Neural progenitor cell (in vitro differentiated cells): ENCODE results near the gene NCOA1. TPM values are rescaled to one million over a fixed set of nuclear protein-coding genes. Genes with fewer than 3 reads are reported as not detected.
A peak's percentile ranks its signal among the peaks of the same experiment; 100 is the strongest.
"Not testable (repeated sequence)": the region's sequence is repeated elsewhere in the genome, so short reads cannot be mapped to it uniquely, and the experiment has no call there.

Experiments
- DNase-seq: peaks from one replicate; pipeline ENCODE4 v3.0.0-alpha.2; 2016; ENCODE audit warnings: low spot score
- H2AFZ ChIP-seq: fragments of 200-600 bp; sonication (generic); replicated peaks from 2 replicates; pipeline ENCODE4 v1.6.1; 2016; ENCODE audit warnings: antibody characterized with exemption
- H3F3A ChIP-seq: fragments of 200-600 bp; sonication (generic); 2 replicates; pipeline ENCODE4 v1.6.1; 2016; ENCODE audit warnings: antibody characterized with exemption, low read depth
- H3K27ac ChIP-seq: fragments of 200-600 bp; sonication (generic); 2 replicates; pipeline ENCODE4 v1.5.1; 2016; ENCODE audit warnings: mild to moderate bottlenecking
- H3K27me3 ChIP-seq: fragments of 200-600 bp; sonication (generic); 2 replicates; pipeline ENCODE4 v1.6.1; 2016; ENCODE audit warnings: mild to moderate bottlenecking, moderate library complexity
- H3K36me3 ChIP-seq: fragments of 200-600 bp; sonication (generic); 2 replicates; pipeline ENCODE4 v1.5.1; 2016
- H3K4me1 ChIP-seq: fragments of 200-600 bp; sonication (generic); 2 replicates; pipeline ENCODE4 v1.6.1; 2016; ENCODE audit warnings: mixed run types
- H3K4me2 ChIP-seq: fragments of 200-600 bp; sonication (generic); 2 replicates; pipeline ENCODE4 v1.6.1; 2016
- H3K4me3 ChIP-seq: fragments of 200-600 bp; sonication (generic); 2 replicates; pipeline ENCODE4 v1.5.1; 2016
- H3K79me2 ChIP-seq: fragments of 200-600 bp; sonication (generic); 2 replicates; pipeline ENCODE4 v1.6.1; 2016; ENCODE audit warnings: low read depth
- H3K9ac ChIP-seq: fragments of 200-600 bp; sonication (generic); 2 replicates; pipeline ENCODE4 v1.6.1; 2016
- H3K9me3 ChIP-seq: fragments of 200-600 bp; sonication (generic); 2 replicates; pipeline ENCODE4 v1.5.1; 2016; ENCODE audit warnings: low read depth
- H4K20me1 ChIP-seq: fragments of 200-600 bp; sonication (generic); 2 replicates; pipeline ENCODE4 v1.6.1; 2016; ENCODE audit warnings: low read depth
- H3K27ac Mint-ChIP-seq: 3 replicates; pipeline ENCODE4 v1.8.0; 2021; ENCODE audit warnings: mixed read lengths
- H3K27me3 Mint-ChIP-seq: 2 replicates; pipeline ENCODE4 v1.8.0; 2022; ENCODE audit warnings: low read depth, mild to moderate bottlenecking, inconsistent platforms, moderate library complexity, mixed read lengths; ENCODE audit not compliant: insufficient read depth
- H3K36me3 Mint-ChIP-seq: 3 replicates; pipeline ENCODE4 v1.8.0; 2021; ENCODE audit warnings: mixed read lengths
- H3K4me1 Mint-ChIP-seq: 3 replicates; pipeline ENCODE4 v1.8.0; 2021; ENCODE audit warnings: mixed read lengths
- H3K4me3 Mint-ChIP-seq: 3 replicates; pipeline ENCODE4 v1.8.0; 2021; ENCODE audit warnings: mild to moderate bottlenecking, moderate library complexity, mixed read lengths
- H3K9me3 Mint-ChIP-seq: 3 replicates; pipeline ENCODE4 v1.8.0; 2020; ENCODE audit warnings: mixed read lengths
- EZH2 ChIP-seq: fragments of 200-600 bp; sonication (generic); IDR thresholded peaks from 2 replicates; pipeline ENCODE4 v1.6.1; 2017; ENCODE audit warnings: antibody characterized with exemption, mild to moderate bottlenecking, moderate library complexity
- EZH2phosphoT487 ChIP-seq: fragments of 200-600 bp; sonication (generic); IDR thresholded peaks from 2 replicates; pipeline ENCODE4 v1.6.1; 2017; ENCODE audit warnings: antibody characterized with exemption
- total RNA-seq: library from RNA; depleted of rRNA; stranded (reverse); fragments of >200 nt; gene quantifications from 2 replicates; pipeline ENCODE4 v1.2.3, GENCODE V29; 2015; ENCODE audit warnings: low replicate concordance
- TF ChIP-seq, protein P1 (sequence below): fragments of 200-600 bp; sonication (generic); IDR thresholded peaks from 2 replicates; pipeline ENCODE4 v1.5.1; 2017; ENCODE audit warnings: antibody characterized with exemption, mild to moderate bottlenecking

The NCOA1 gene
- total RNA-seq, 1 donor from 2014 or later: 29.3 TPM

- peaks cover 92% of the 10 kb centered on the region for H3K79me2 ChIP-seq
- peaks cover 37% of the 10 kb centered on the region for H3K9me3 Mint-ChIP-seq
- H3F3A ChIP-seq, H3K27me3 Mint-ChIP-seq, H3K27ac ChIP-seq, H4K20me1 ChIP-seq, H3K4me2 ChIP-seq, H3K4me1 ChIP-seq, H3K9me3 ChIP-seq, DNase-seq, H3K27me3 ChIP-seq, H2AFZ ChIP-seq, H3K4me1 Mint-ChIP-seq, H3K4me3 ChIP-seq, H3K9ac ChIP-seq, H3K27ac Mint-ChIP-seq: not testable (repeated sequence)
- H3K36me3 ChIP-seq: peaks cover 41% of the 10 kb centered on the region
- H3K4me3 Mint-ChIP-seq: peak overlapping the region; percentile 55
- H3K36me3 Mint-ChIP-seq: peaks cover 66% of the 10 kb centered on the region
Observed at GRCh38 chr2:24805811-24806660, 315.0 kb downstream of the NCOA1 start.

GRCh38 chr2:24806661-24807036 is 315.6 kb downstream of the NCOA1 start:
- Histone ChIP-seq H3K27me3 (no peaks in the 10 kb centered on the region), H3F3A (no peaks in the 10 kb centered on the region), H3K27ac (no peak overlapping the region), H3K79me2 (peaks cover 92% of the 10 kb centered on the region), H3K9me3 (no peaks in the 10 kb centered on the region), H3K4me1 (no peaks in the 10 kb centered on the region), H4K20me1 (no peaks in the 10 kb centered on the region), H2AFZ (no peak overlapping the region), H3K4me2 (no peak overlapping the region), H3K4me3 (no peak overlapping the region), H3K36me3 (peaks cover 38% of the 10 kb centered on the region), H3K9ac (no peak overlapping the region)
- TF ChIP-seq EZH2: no peak
- no peak for TF ChIP-seq EZH2phosphoT487
- TF ChIP-seq, protein P1, sequence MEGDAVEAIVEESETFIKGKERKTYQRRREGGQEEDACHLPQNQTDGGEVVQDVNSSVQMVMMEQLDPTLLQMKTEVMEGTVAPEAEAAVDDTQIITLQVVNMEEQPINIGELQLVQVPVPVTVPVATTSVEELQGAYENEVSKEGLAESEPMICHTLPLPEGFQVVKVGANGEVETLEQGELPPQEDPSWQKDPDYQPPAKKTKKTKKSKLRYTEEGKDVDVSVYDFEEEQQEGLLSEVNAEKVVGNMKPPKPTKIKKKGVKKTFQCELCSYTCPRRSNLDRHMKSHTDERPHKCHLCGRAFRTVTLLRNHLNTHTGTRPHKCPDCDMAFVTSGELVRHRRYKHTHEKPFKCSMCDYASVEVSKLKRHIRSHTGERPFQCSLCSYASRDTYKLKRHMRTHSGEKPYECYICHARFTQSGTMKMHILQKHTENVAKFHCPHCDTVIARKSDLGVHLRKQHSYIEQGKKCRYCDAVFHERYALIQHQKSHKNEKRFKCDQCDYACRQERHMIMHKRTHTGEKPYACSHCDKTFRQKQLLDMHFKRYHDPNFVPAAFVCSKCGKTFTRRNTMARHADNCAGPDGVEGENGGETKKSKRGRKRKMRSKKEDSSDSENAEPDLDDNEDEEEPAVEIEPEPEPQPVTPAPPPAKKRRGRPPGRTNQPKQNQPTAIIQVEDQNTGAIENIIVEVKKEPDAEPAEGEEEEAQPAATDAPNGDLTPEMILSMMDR: no peak
- Mint-ChIP-seq H3K36me3 (peaks cover 61% of the 10 kb centered on the region), H3K27me3 (peaks cover 2% of the 10 kb centered on the region), H3K4me1 (no peaks in the 10 kb centered on the region), H3K4me3 (no peak overlapping the region), H3K27ac (no peak overlapping the region), H3K9me3 (peaks cover 35% of the 10 kb centered on the region)
- no peak for DNase-seq

GRCh38 chr2:24809316-24810007 is 318.4 kb downstream of the NCOA1 start:
- H3K27me3 ChIP-seq: no peaks in the 10 kb centered on the region
- no peaks in the 10 kb centered on the region for H4K20me1 ChIP-seq
- no peak overlapping the region for H3K9ac ChIP-seq
- peaks cover 36% of the 10 kb centered on the region for H3K36me3 ChIP-seq
- peaks cover 20% of the 10 kb centered on the region for H3K9me3 Mint-ChIP-seq
- no peak overlapping the region for H3K4me2 ChIP-seq
- no peaks in the 10 kb centered on the region for H3K9me3 ChIP-seq
- peaks cover 2% of the 10 kb centered on the region for H3K27me3 Mint-ChIP-seq
- H3K27ac Mint-ChIP-seq: no peak overlapping the region
- H3K4me3 ChIP-seq: no peak overlapping the region
- no peak overlapping the region for H2AFZ ChIP-seq
- H3K27ac ChIP-seq: no peak overlapping the region
- H3K4me3 Mint-ChIP-seq: no peak overlapping the region
- no peaks in the 10 kb centered on the region for H3K4me1 ChIP-seq
- peaks cover 96% of the 10 kb centered on the region for H3K79me2 ChIP-seq
- H3K4me1 Mint-ChIP-seq: no peaks in the 10 kb centered on the region
- TF ChIP-seq, protein P1: no peak
- TF ChIP-seq EZH2phosphoT487: no peak
- no peak for TF ChIP-seq EZH2
- H3K36me3 Mint-ChIP-seq: peaks cover 56% of the 10 kb centered on the region
- no peaks in the 10 kb centered on the region for H3F3A ChIP-seq
- no peak for DNase-seq

DNA sequence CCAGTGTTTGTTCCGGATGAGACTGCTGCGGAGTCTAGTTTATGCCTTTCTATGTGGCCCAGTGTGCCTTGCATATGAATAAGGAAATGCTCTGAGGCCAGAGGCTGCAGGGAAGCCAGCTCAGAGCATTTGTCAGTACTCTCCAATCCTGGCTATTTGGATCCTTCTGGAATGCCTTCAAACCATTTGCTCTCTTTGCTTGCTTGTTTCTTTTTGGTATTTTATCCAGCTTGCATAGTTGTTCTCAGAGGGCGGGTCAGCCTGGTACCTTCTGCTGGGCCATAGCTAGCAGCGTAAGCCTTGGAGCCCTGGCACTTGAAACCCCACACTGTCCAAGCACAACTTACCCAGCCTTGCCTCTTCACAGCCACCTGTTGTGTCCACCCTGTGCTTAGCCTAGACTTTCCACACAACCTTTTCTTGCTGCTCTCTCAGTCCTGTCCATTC is 322.7 kb downstream of the NCOA1 start:
- H3K27ac Mint-ChIP-seq: no peak overlapping the region
- DNase-seq: no peak
- Histone ChIP-seq H3K79me2 (peaks cover 65% of the 10 kb centered on the region), H3K27me3 (no peaks in the 10 kb centered on the region), H4K20me1 (peaks cover 4% of the 10 kb centered on the region), H3K36me3 (peaks cover 24% of the 10 kb centered on the region), H2AFZ (no peak overlapping the region), H3K4me3 (no peak overlapping the region), H3F3A (peaks cover under 1% of the 10 kb centered on the region), H3K4me2 (no peak overlapping the region), H3K4me1 (no peaks in the 10 kb centered on the region), H3K9ac (no peak overlapping the region), H3K27ac (no peak overlapping the region), H3K9me3 (no peaks in the 10 kb centered on the region)
- H3K36me3 Mint-ChIP-seq: peaks cover 36% of the 10 kb centered on the region
- no peaks in the 10 kb centered on the region for H3K4me1 Mint-ChIP-seq
- H3K27me3 Mint-ChIP-seq: peaks cover 2% of the 10 kb centered on the region
- H3K4me3 Mint-ChIP-seq: no peak overlapping the region
- TF ChIP-seq, protein P1: no peak
- TF ChIP-seq EZH2phosphoT487: no peak
- no peak for TF ChIP-seq EZH2
- H3K9me3 Mint-ChIP-seq: peaks cover 2% of the 10 kb centered on the region
